Measurements from ENCODE around the gene RP2. TPM values are rescaled to one million over a fixed set of nuclear protein-coding genes. Genes with fewer than 3 reads are reported as not detected.

Gene RP2
- total and polyA plus RNA-seq, 2 experiments from 2014 or later, result 13.5 to 23.5 TPM

GRCh38 chrX:46844913-46845312 is 8.1 kb downstream of the RP2 start:
- Histone ChIP-seq H3K4me3 (no peak overlapping the region), H3K36me3 (ENCODE audit: low read depth) (no peaks in the 10 kb centered on the region), H3K9ac (no peak overlapping the region), H3K4me1 (ENCODE audit: insufficient read depth) (peaks cover 16% of the 10 kb centered on the region), H3K27ac (no peak overlapping the region), H3K9me3 (ENCODE audit: low read depth) (no peaks in the 10 kb centered on the region), H3K4me2 (ENCODE audit: unreplicated experiment) (no peak overlapping the region), H2AFZ (no peak overlapping the region), H3K9me2 (ENCODE audit: insufficient read depth) (no peaks in the 10 kb centered on the region), H3K27me3 (replicated peaks; ENCODE audit: insufficient read depth) (no peaks in the 10 kb centered on the region), H4K20me1 (ENCODE audit: insufficient read depth) (no peaks in the 10 kb centered on the region), H3F3A (ENCODE audit: insufficient read depth) (peaks cover 9% of the 10 kb centered on the region), H3K79me2 (ENCODE audit: insufficient read depth) (peaks cover 100% of the 10 kb centered on the region)
- in situ Hi-C loops (cut with MboI), result no loop called here
- no peak for DNase-seq
- no peak for TF ChIP-seq EZH2 (IDR thresholded peaks at IDR 0.05; ENCODE audit: insufficient read depth, poor library complexity, severe bottlenecking)
- no peak for TF ChIP-seq EZH2phosphoT487 (IDR thresholded peaks at IDR 0.05; ENCODE audit: insufficient read depth, low read depth)

DNA sequence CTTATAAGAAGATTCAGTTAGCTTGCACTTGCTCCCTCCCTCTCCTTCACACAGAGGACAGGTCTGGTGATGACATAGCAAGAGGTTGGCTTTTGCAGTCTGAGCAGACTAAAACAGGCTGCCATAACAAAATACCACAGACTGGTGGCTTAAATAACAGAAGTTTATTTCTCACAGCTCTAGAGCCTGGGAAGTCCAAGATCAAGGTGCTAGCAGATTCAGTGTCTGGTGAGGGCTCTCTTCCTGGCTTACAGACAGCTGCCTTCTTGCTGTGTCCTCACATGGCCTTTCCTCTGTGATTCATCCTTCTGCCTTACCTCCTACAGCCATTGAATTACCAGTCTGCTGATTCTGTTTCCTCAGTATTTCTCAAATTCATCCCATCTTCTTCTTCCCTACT is 13.1 kb downstream of the RP2 start:
- no peaks in the 10 kb centered on the region for H3K4me1 ChIP-seq (ENCODE audit: insufficient read depth)
- H3K9me3 ChIP-seq (ENCODE audit: low read depth), result no peaks in the 10 kb centered on the region
- DNase-seq, result peak; percentile 15
- H3K9me2 ChIP-seq (ENCODE audit: insufficient read depth), result no peaks in the 10 kb centered on the region
- H3F3A ChIP-seq (ENCODE audit: insufficient read depth), result no peaks in the 10 kb centered on the region
- no peak overlapping the region for H3K27ac ChIP-seq
- H3K9ac ChIP-seq, result no peak overlapping the region
- in situ Hi-C loops (cut with MboI), result no loop called here
- no peak overlapping the region for H3K4me3 ChIP-seq
- no peaks in the 10 kb centered on the region for H3K27me3 ChIP-seq (replicated peaks; ENCODE audit: insufficient read depth)
- TF ChIP-seq EZH2 (IDR thresholded peaks at IDR 0.05; ENCODE audit: insufficient read depth, poor library complexity, severe bottlenecking), result no peak
- no peak for TF ChIP-seq EZH2phosphoT487 (IDR thresholded peaks at IDR 0.05; ENCODE audit: insufficient read depth, low read depth)
- no peak overlapping the region for H2AFZ ChIP-seq
- H3K36me3 ChIP-seq (ENCODE audit: low read depth), result no peaks in the 10 kb centered on the region; the same call in 1 of the 2 replicates
- H3K4me2 ChIP-seq (ENCODE audit: unreplicated experiment), result no peak overlapping the region
- H3K79me2 ChIP-seq (ENCODE audit: insufficient read depth), result peaks cover 94% of the 10 kb centered on the region
- H4K20me1 ChIP-seq (ENCODE audit: insufficient read depth), result no peaks in the 10 kb centered on the region

DNA sequence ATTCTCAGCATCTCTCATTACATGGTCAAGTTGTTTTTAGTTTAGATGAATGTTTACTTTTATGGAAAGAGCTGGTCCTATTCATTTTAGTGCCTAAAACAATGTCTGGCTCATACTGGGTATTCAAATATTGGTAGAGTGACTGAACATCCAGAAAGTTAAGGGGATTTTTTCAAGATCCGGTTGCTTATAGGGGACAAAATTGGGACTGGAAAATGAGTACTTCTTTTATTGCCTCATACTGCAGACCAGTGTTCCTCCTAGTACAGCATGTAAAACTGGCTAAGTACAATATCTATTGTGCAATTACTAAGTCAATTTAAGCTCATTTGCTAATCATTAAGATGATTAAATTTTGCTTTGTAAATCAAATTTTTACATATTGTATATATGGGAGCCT is 13.9 kb downstream of the RP2 start:
- Histone ChIP-seq H3K79me2 (ENCODE audit: insufficient read depth) (peaks cover 87% of the 10 kb centered on the region), H3K27ac (no peak overlapping the region)

GRCh38 chrX:46856483-46856882 is 19.6 kb downstream of the RP2 start:
- no peaks in the 10 kb centered on the region for H3K9me3 ChIP-seq (ENCODE audit: low read depth)
- no peaks in the 10 kb centered on the region for H3K9me2 ChIP-seq (ENCODE audit: insufficient read depth)
- H3K9ac ChIP-seq, result no peak overlapping the region
- TF ChIP-seq EZH2 (IDR thresholded peaks at IDR 0.05; ENCODE audit: insufficient read depth, poor library complexity, severe bottlenecking), result no peak
- TF ChIP-seq EZH2phosphoT487 (IDR thresholded peaks at IDR 0.05; ENCODE audit: insufficient read depth, low read depth), result no peak
- no peaks in the 10 kb centered on the region for H4K20me1 ChIP-seq (ENCODE audit: insufficient read depth)
- H3K4me1 ChIP-seq (ENCODE audit: insufficient read depth), result no peaks in the 10 kb centered on the region
- H3F3A ChIP-seq (ENCODE audit: insufficient read depth), result no peaks in the 10 kb centered on the region
- H3K27me3 ChIP-seq (replicated peaks; ENCODE audit: insufficient read depth), result no peaks in the 10 kb centered on the region
- DNase-seq, result no peak
- H3K79me2 ChIP-seq (ENCODE audit: insufficient read depth), result peaks cover 50% of the 10 kb centered on the region
- H3K4me3 ChIP-seq, result no peak overlapping the region
- no peak overlapping the region for H2AFZ ChIP-seq
- H3K27ac ChIP-seq, result no peak overlapping the region
- peaks cover 3% of the 10 kb centered on the region; the same call in 1 of the 2 replicates for H3K36me3 ChIP-seq (ENCODE audit: low read depth)
- in situ Hi-C loops (cut with MboI), result no loop called here
- no peak overlapping the region for H3K4me2 ChIP-seq (ENCODE audit: unreplicated experiment)

More for the DNA sequence above, 13.9 kb downstream of the RP2 start:
- WGBS, 2 experiments (ENCODE audit: low coverage in 1 of 2, low lambda C conversion rate in 2 of 2, missing lambda C conversion rate in 2 of 2), result 100% methylated on average over 1 of the region's 1 CpG
- DNase-seq, result no peak
- Histone ChIP-seq H3K27me3 (replicated peaks; ENCODE audit: insufficient read depth) (no peaks in the 10 kb centered on the region), H3F3A (ENCODE audit: insufficient read depth) (no peaks in the 10 kb centered on the region), H3K4me1 (ENCODE audit: insufficient read depth) (no peaks in the 10 kb centered on the region), H3K9ac (no peak overlapping the region), H3K4me3 (no peak overlapping the region), H3K9me2 (ENCODE audit: insufficient read depth) (no peaks in the 10 kb centered on the region), H3K4me2 (ENCODE audit: unreplicated experiment) (no peak overlapping the region), H3K36me3 (ENCODE audit: low read depth) (peaks cover 1% of the 10 kb centered on the region; the same call in 1 of the 2 replicates), H2AFZ (no peak overlapping the region), H4K20me1 (ENCODE audit: insufficient read depth) (no peaks in the 10 kb centered on the region), H3K9me3 (ENCODE audit: low read depth) (no peaks in the 10 kb centered on the region)
- in situ Hi-C loops (cut with MboI), result no loop called here
- TF ChIP-seq EZH2phosphoT487 (IDR thresholded peaks at IDR 0.05; ENCODE audit: insufficient read depth, low read depth), result no peak
- no peak for TF ChIP-seq EZH2 (IDR thresholded peaks at IDR 0.05; ENCODE audit: insufficient read depth, poor library complexity, severe bottlenecking)

DNA sequence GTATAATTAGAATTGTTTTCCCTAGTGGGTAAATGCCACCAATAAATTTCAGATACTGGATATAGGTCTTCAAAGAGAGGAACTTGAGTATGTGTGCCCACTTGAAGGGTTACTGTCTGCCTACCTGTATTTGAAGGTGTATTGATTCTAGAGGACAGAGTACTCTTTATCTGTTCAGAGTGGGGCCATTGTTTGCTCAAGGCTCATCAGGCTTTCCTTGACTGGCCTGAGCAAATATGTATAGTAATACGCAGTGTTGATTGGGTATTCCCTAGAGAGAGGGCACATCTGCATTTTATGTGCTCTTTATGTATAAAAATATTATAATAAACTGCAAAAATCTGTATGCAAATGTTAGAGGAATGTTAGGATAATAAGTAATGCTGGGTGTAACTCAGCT is 23.7 kb downstream of the RP2 start:
- Histone ChIP-seq H3K79me2 (ENCODE audit: insufficient read depth) (peaks cover 21% of the 10 kb centered on the region), H3K9me3 (ENCODE audit: low read depth) (no peaks in the 10 kb centered on the region), H3K4me2 (ENCODE audit: unreplicated experiment) (no peak overlapping the region), H3K27me3 (replicated peaks; ENCODE audit: insufficient read depth) (no peaks in the 10 kb centered on the region), H3F3A (ENCODE audit: insufficient read depth) (0 out of 2 replicates have a peak, but pooled peaks cover 8% of the 10 kb centered on the region), H3K9ac (no peak overlapping the region), H3K9me2 (ENCODE audit: insufficient read depth) (no peaks in the 10 kb centered on the region), H3K36me3 (ENCODE audit: low read depth) (0 out of 2 replicates have a peak, but pooled peaks cover 3% of the 10 kb centered on the region), H2AFZ (no peak overlapping the region), H3K27ac (no peak overlapping the region), H3K4me3 (no peak overlapping the region), H3K4me1 (ENCODE audit: insufficient read depth) (peaks cover 11% of the 10 kb centered on the region; the same call in 1 of the 2 replicates), H4K20me1 (ENCODE audit: insufficient read depth) (no peaks in the 10 kb centered on the region)
- no peak for DNase-seq
- 94 to 100% methylated on average over 1 of the region's 1 CpG for WGBS, 2 experiments (ENCODE audit: low coverage in 1 of 2, low lambda C conversion rate in 2 of 2, missing lambda C conversion rate in 2 of 2)
- in situ Hi-C loops (cut with MboI), result no loop called here
- TF ChIP-seq EZH2phosphoT487 (IDR thresholded peaks at IDR 0.05; ENCODE audit: insufficient read depth, low read depth) (no peak), EZH2 (IDR thresholded peaks at IDR 0.05; ENCODE audit: insufficient read depth, poor library complexity, severe bottlenecking) (no peak)

Data from GM23248 (cell line).